ENCODE data around the gene CITED1. TPM values are rescaled to one million over a fixed set of nuclear protein-coding genes. Genes with fewer than 3 reads are reported as not detected.

The CITED1 gene
- total RNA-seq, 1 donor = not detected

- DNase-seq (ENCODE audit: insufficient read length, low spot score, missing footprints) = peak; percentile 69
- no peak overlapping the region for H3K4me3 ChIP-seq (ENCODE audit: insufficient read depth, low read length)
- no peaks in the 10 kb centered on the region for H3K9me3 ChIP-seq (ENCODE audit: low read depth, low read length)
- peaks cover 69% of the 10 kb centered on the region for H4K20me1 ChIP-seq (ENCODE audit: insufficient read depth, low read length)
- no peaks in the 10 kb centered on the region for H3K27me3 ChIP-seq (ENCODE audit: insufficient read depth, low read length)
- no peak for TF ChIP-seq CTCF (IDR thresholded peaks at IDR 0.05; ENCODE audit: extremely low read depth, low read depth, low read length)
- peaks cover 75% of the 10 kb centered on the region for H3K4me1 ChIP-seq (ENCODE audit: insufficient read depth, low read length)
- no peak overlapping the region for H3K27ac ChIP-seq (ENCODE audit: low read depth, low read length)
- H3K36me3 ChIP-seq (ENCODE audit: insufficient read depth, low read length) = peaks cover 88% of the 10 kb centered on the region
- H3K4me2 ChIP-seq (ENCODE audit: insufficient read depth, low read length) = no peak overlapping the region
- peaks cover 26% of the 10 kb centered on the region for H3K79me2 ChIP-seq (ENCODE audit: insufficient read depth, low read length)
- H2AFZ ChIP-seq (ENCODE audit: low read length) = no peak overlapping the region
Measured at GRCh38 chrX:72271091-72271788, 34.5 kb downstream of the CITED1 start.

- Histone ChIP-seq H3K4me2 (ENCODE audit: insufficient read depth, low read length) (peak overlapping the region; percentile 25), H3K4me1 (ENCODE audit: insufficient read depth, low read length) (peaks cover 66% of the 10 kb centered on the region), H3K79me2 (ENCODE audit: insufficient read depth, low read length) (peaks cover 18% of the 10 kb centered on the region), H3K9me3 (ENCODE audit: low read depth, low read length) (no peaks in the 10 kb centered on the region), H2AFZ (ENCODE audit: low read length) (no peak overlapping the region), H3K4me3 (ENCODE audit: insufficient read depth, low read length) (no peak overlapping the region), H3K36me3 (ENCODE audit: insufficient read depth, low read length) (peaks cover 81% of the 10 kb centered on the region), H3K27me3 (ENCODE audit: insufficient read depth, low read length) (no peaks in the 10 kb centered on the region), H3K27ac (ENCODE audit: low read depth, low read length) (peak overlapping the region; percentile 85), H4K20me1 (ENCODE audit: insufficient read depth, low read length) (peaks cover 61% of the 10 kb centered on the region)
- DNase-seq (ENCODE audit: insufficient read length, low spot score, missing footprints) = no peak
- no peak for TF ChIP-seq CTCF (IDR thresholded peaks at IDR 0.05; ENCODE audit: extremely low read depth, low read depth, low read length)
Measured at GRCh38 chrX:72270316-72270866, 35.3 kb downstream of the CITED1 start.

- TF ChIP-seq CTCF (IDR thresholded peaks at IDR 0.05; ENCODE audit: extremely low read depth, low read depth, low read length) = no peak
- peak overlapping the region; percentile 25 for H3K4me2 ChIP-seq (ENCODE audit: insufficient read depth, low read length)
- H3K36me3 ChIP-seq (ENCODE audit: insufficient read depth, low read length) = peaks cover 74% of the 10 kb centered on the region
- H3K27ac ChIP-seq (ENCODE audit: low read depth, low read length) = peak overlapping the region; percentile 85
- H4K20me1 ChIP-seq (ENCODE audit: insufficient read depth, low read length) = peaks cover 55% of the 10 kb centered on the region
- H3K79me2 ChIP-seq (ENCODE audit: insufficient read depth, low read length) = peaks cover 12% of the 10 kb centered on the region
- no peak for DNase-seq (ENCODE audit: insufficient read length, low spot score, missing footprints)
- no peaks in the 10 kb centered on the region for H3K9me3 ChIP-seq (ENCODE audit: low read depth, low read length)
- peaks cover 60% of the 10 kb centered on the region for H3K4me1 ChIP-seq (ENCODE audit: insufficient read depth, low read length)
- no peaks in the 10 kb centered on the region for H3K27me3 ChIP-seq (ENCODE audit: insufficient read depth, low read length)
- no peak overlapping the region for H3K4me3 ChIP-seq (ENCODE audit: insufficient read depth, low read length)
- H2AFZ ChIP-seq (ENCODE audit: low read length) = no peak overlapping the region
Measured at GRCh38 chrX:72269671-72270251, 36.0 kb downstream of the CITED1 start.

All from osteoblast (primary cell).